Gastrocnemius medialis (tissue), 4 donors: Measurements from ENCODE around the gene GFRA1.

Source experiments
- CTCF ChIP-seq, 5 experiments: fragments of 450-650 bp in 3 of 5; fragments of 200-600 bp in 2 of 5; sonication (generic) in 2 of 5; IDR thresholded peaks in 4 of 5; conservative IDR thresholded peaks in 1 of 5; 1 replicate in 4 of 5; 2 replicates in 1 of 5; pipeline ENCODE4 v1.5.1; 2016 to 2019; ENCODE audit warnings: antibody characterized with exemption in 5 of 5, mild to moderate bottlenecking in 3 of 5, moderate library complexity in 3 of 5
- POLR2A ChIP-seq, 2 donors: fragments of 450-650 bp; IDR thresholded peaks; one replicate each; pipeline ENCODE4 v1.6.1; 2017; ENCODE audit warnings: antibody characterized with exemption in 2 of 2, mild to moderate bottlenecking in 2 of 2, moderate library complexity in 2 of 2

GRCh38 chr10:116113721-116114501, 159.1 kb downstream of the GFRA1 start:
- TF ChIP-seq CTCF (IDR thresholded peaks at IDR 0.05 in 4 of 5, conservative IDR thresholded peaks at IDR 0.05 in 1 of 5) = no peak
- TF ChIP-seq POLR2A (IDR thresholded peaks at IDR 0.05) = no peak
